ENCODE results near the gene IGSF21.

The IGSF21 gene

DNA sequence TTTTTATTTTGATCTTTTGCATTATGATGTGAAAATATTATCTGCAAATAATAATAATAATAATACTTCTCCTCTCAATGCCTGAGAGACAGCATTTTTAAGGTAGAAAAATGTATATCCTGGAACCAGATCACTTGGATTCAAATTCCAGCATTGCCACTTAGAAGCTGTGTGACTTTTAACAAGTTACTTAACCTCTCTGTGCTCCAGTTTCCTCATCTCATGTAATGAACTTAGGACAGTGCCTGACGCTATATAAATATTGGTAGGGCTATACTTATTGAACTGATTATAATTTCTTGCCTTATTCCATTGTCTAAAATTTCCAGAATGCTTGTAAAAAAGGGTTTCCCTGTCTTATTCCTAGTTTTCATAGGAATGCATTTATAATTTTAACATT lies 137.2 kb downstream of the IGSF21 start:
- H3K4me3 ChIP-seq (replicated peaks; ENCODE audit: low read depth, low read length), result no peak overlapping the region
- DNase-seq (ENCODE audit: low read depth), result no peak
- TF ChIP-seq, protein P1, sequence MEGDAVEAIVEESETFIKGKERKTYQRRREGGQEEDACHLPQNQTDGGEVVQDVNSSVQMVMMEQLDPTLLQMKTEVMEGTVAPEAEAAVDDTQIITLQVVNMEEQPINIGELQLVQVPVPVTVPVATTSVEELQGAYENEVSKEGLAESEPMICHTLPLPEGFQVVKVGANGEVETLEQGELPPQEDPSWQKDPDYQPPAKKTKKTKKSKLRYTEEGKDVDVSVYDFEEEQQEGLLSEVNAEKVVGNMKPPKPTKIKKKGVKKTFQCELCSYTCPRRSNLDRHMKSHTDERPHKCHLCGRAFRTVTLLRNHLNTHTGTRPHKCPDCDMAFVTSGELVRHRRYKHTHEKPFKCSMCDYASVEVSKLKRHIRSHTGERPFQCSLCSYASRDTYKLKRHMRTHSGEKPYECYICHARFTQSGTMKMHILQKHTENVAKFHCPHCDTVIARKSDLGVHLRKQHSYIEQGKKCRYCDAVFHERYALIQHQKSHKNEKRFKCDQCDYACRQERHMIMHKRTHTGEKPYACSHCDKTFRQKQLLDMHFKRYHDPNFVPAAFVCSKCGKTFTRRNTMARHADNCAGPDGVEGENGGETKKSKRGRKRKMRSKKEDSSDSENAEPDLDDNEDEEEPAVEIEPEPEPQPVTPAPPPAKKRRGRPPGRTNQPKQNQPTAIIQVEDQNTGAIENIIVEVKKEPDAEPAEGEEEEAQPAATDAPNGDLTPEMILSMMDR (IDR thresholded peaks at IDR 0.05; ENCODE audit: low read length, missing control alignments), result no peak

- no peak for DNase-seq (ENCODE audit: low read depth)
- TF ChIP-seq, protein P1 (IDR thresholded peaks at IDR 0.05; ENCODE audit: low read length, missing control alignments), result no peak
Measured at GRCh38 chr1:18245647-18246046, 138.0 kb downstream of the IGSF21 start.

DNA sequence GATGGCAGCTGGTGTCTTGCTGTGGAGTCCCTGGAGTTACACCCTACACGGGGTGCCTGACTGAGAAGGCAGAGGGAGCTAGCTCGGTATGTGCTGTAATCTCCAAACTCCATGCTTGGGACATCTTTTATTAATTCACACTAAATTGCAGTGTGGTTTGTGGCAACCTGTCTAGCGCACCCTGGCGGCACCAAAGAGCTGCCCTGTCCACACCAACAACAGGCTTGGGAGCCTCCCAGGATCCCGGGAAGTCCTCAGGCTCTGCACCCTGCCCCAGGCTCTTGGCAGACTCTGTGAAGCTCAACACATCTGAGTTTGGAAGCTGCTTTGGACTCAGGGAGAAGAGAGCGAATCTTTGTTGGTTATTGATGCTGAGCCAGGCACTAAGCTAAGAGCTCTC lies 138.9 kb downstream of the IGSF21 start:
- TF ChIP-seq, protein P1 (IDR thresholded peaks at IDR 0.05; ENCODE audit: low read length, missing control alignments), result no peak
- no peak for DNase-seq (ENCODE audit: low read depth)
- H3K4me3 ChIP-seq (replicated peaks; ENCODE audit: low read depth, low read length), result no peak overlapping the region

More at GRCh38 chr1:18245647-18246046, 138.0 kb downstream of the IGSF21 start:
- H3K4me3 ChIP-seq (replicated peaks; ENCODE audit: low read depth, low read length), result no peak overlapping the region

DNA sequence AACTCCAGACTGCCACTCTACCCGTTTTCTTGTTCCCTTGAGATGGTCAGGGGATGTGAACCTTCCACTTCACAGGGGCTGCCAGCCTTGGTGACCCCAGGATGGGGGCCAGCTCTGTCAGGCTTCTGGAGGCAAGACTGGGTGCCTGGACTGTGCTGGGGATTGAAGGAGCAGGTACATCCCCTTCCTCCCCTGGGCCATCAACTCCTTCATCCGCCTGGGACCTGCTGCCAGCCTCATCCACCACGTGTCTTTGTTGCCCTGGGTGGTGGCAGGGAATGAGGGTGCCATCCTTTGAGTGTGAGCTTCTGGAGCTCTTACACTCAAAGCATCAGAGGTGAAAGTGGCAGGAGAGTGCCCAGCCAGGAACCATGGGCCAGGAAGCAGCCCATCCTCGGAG lies 139.6 kb downstream of the IGSF21 start:
- H3K4me3 ChIP-seq (replicated peaks; ENCODE audit: low read depth, low read length), result no peak overlapping the region
- TF ChIP-seq, protein P1 (IDR thresholded peaks at IDR 0.05; ENCODE audit: low read length, missing control alignments), result no peak
- no peak for DNase-seq (ENCODE audit: low read depth)

GRCh38 chr1:18249631-18250030 lies 142.0 kb downstream of the IGSF21 start:
- H3K4me3 ChIP-seq (replicated peaks; ENCODE audit: low read depth, low read length), result no peak overlapping the region
- DNase-seq (ENCODE audit: low read depth), result no peak
- TF ChIP-seq, protein P1 (IDR thresholded peaks at IDR 0.05; ENCODE audit: low read length, missing control alignments), result no peak

GRCh38 chr1:18253093-18253492 lies 145.5 kb downstream of the IGSF21 start:
- no peak overlapping the region for H3K4me3 ChIP-seq (replicated peaks; ENCODE audit: low read depth, low read length)
- no peak for DNase-seq (ENCODE audit: low read depth)
- TF ChIP-seq, protein P1 (IDR thresholded peaks at IDR 0.05; ENCODE audit: low read length, missing control alignments), result no peak

Data from fibroblast of pulmonary artery (primary cell).